Measurements from ENCODE around the gene FAM217B. TPM values are rescaled to one million over a fixed set of nuclear protein-coding genes. Genes with fewer than 3 reads are reported as not detected.
A peak's percentile ranks its signal among the peaks of the same experiment; 100 is the strongest.

FAM217B gene
- total and polyA plus RNA-seq, 10 donors, result 4.6 to 22.4 (median 17.9) TPM

DNA sequence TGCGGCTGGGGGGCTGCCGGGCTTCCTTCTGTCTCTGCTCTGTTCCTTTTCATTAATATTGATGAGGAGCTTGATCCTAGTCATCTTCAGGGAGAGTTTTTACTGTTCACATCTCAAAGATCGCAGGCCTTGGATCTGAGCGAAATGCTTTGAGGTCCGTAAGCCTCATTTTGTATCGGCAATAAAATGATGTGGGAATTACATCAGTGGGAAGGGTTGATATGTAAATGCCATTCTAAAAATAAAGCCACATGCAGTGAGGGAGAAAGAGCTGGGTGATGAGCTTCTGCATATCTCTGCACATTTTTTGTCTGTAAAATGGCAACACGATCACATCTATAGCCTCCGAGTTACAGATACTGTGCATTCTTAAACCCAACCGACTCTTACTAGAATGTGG lies 42.9 kb downstream of the FAM217B start:
- intact Hi-C loops (cut with DNase I; ENCODE audit: low total_unique reads), result no loop called here
- 95 to 96% (median 95%) methylated on average over 9 of the region's 9 CpGs for WGBS, 5 donors

DNA sequence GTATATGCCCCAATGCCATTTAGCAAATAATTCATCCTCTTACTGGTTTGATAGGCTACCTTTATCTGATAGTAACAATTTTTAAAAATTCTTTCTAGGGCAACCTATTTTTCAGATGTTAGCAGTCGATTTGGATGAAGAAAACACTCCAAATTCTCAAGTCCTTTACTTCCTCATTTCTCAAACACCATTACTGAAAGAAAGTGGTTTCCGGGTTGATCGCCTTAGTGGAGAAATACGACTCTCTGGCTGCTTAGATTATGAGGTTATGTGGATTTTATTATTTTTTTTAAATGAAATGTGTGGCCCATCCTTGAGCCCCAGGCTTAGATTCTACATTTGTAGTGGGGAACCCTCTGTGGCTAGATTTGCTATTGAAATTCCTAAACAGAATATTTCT lies 44.4 kb downstream of the FAM217B start:
- Histone ChIP-seq H3K4me3 (peak overlapping the region in 1 of 8 donors; percentile 26), H3K27ac (peak overlapping the region in 6 of 8 donors; percentile 14 to 84 (median 74)), H3K9me3 (no peaks in the 10 kb centered on the region), H3K36me3 (no peaks in the 10 kb centered on the region), H3K4me1 (peaks cover 0 to 24% (median 6%) of the 10 kb centered on the region in 6 donors), H3K27me3 (replicated peaks in 1 of 7) (no peaks in the 10 kb centered on the region)
- no peak for DNase-seq
- no peak for TF ChIP-seq POLR2A (IDR thresholded peaks at IDR 0.05)
- TF ChIP-seq POLR2AphosphoS5 (IDR thresholded peaks at IDR 0.05), result no peak
- TF ChIP-seq, protein P1, sequence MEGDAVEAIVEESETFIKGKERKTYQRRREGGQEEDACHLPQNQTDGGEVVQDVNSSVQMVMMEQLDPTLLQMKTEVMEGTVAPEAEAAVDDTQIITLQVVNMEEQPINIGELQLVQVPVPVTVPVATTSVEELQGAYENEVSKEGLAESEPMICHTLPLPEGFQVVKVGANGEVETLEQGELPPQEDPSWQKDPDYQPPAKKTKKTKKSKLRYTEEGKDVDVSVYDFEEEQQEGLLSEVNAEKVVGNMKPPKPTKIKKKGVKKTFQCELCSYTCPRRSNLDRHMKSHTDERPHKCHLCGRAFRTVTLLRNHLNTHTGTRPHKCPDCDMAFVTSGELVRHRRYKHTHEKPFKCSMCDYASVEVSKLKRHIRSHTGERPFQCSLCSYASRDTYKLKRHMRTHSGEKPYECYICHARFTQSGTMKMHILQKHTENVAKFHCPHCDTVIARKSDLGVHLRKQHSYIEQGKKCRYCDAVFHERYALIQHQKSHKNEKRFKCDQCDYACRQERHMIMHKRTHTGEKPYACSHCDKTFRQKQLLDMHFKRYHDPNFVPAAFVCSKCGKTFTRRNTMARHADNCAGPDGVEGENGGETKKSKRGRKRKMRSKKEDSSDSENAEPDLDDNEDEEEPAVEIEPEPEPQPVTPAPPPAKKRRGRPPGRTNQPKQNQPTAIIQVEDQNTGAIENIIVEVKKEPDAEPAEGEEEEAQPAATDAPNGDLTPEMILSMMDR (IDR thresholded peaks at IDR 0.05 in 8 of 11, conservative IDR thresholded peaks at IDR 0.05 in 3 of 11), result no peak
- WGBS, 5 donors, result 22 to 50% (median 39%) methylated on average over 4 of the region's 4 CpGs
- intact Hi-C loops (cut with DNase I; ENCODE audit: low total_unique reads), result no loop called here

More for the DNA sequence above, 42.9 kb downstream of the FAM217B start:
- H3K4me3 ChIP-seq, result no peak overlapping the region
- no peaks in the 10 kb centered on the region for H3K36me3 ChIP-seq
- no peak for DNase-seq
- peaks cover 0 to 20% (median 6%) of the 10 kb centered on the region in 6 donors for H3K4me1 ChIP-seq
- no peaks in the 10 kb centered on the region for H3K27me3 ChIP-seq (replicated peaks in 1 of 7)
- H3K27ac ChIP-seq, result no peak overlapping the region
- TF ChIP-seq POLR2A (IDR thresholded peaks at IDR 0.05) (no peak), POLR2AphosphoS5 (IDR thresholded peaks at IDR 0.05) (no peak)
- TF ChIP-seq, protein P1 (IDR thresholded peaks at IDR 0.05 in 8 of 11, conservative IDR thresholded peaks at IDR 0.05 in 3 of 11), result no peak
- H3K9me3 ChIP-seq, result no peaks in the 10 kb centered on the region

DNA sequence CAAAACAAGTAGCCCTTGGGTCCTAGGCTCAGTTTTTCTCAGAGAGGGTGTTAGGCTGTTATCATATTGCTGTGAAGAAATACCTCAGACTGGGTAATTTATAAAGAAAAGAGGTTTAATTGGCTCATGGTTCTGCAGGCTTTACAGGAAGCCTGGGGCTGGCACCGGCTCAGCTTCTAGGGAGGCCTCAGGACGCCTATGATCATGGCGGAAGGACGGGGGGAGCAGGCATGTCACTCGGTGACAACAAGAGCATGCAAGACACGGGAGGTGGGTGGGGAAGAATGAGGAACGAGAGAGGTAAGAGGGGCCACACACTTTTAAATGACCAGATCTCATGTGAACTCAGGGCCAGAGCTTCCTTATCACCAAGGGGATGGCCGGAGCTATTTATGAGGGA lies 45.0 kb downstream of the FAM217B start:
- WGBS, 5 donors, result 48 to 74% (median 61%) methylated on average over 8 of the region's 8 CpGs
- H3K36me3 ChIP-seq, result no peaks in the 10 kb centered on the region
- H3K4me3 ChIP-seq, result peak overlapping the region in 1 of 8 donors; percentile 26
- intact Hi-C loops (cut with DNase I; ENCODE audit: low total_unique reads), result no loop called here
- DNase-seq, result no peak
- H3K4me1 ChIP-seq, result peaks cover 0 to 24% (median 6%) of the 10 kb centered on the region in 6 donors
- H3K9me3 ChIP-seq, result no peaks in the 10 kb centered on the region
- H3K27ac ChIP-seq, result peak overlapping the region in 6 of 8 donors; percentile 14 to 84 (median 74)
- TF ChIP-seq POLR2A (IDR thresholded peaks at IDR 0.05) (no peak), POLR2AphosphoS5 (IDR thresholded peaks at IDR 0.05) (no peak)
- TF ChIP-seq, protein P1 (IDR thresholded peaks at IDR 0.05 in 8 of 11, conservative IDR thresholded peaks at IDR 0.05 in 3 of 11), result no peak
- H3K27me3 ChIP-seq (replicated peaks in 1 of 7), result no peaks in the 10 kb centered on the region

DNA sequence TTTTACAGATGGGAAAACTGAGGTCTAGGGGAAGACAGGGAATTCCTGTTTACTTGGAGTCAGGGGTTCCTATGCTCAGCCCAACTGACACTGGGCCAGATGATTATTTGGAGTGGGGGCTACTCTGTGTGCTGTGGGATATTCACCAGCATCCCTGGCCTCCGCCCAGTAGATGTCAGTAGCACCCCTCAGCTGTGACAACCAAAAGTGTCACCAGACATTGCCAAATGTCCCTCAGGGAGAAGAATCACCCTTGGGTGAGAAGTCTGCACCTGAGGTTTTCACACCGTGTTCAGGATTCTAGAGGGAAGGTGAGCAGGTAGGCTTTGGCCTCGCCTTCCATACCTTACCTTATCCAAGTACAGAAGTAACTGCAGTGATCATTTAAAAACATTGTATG lies 45.7 kb downstream of the FAM217B start:
- DNase-seq, result no peak
- Histone ChIP-seq H3K36me3 (no peaks in the 10 kb centered on the region), H3K9me3 (no peaks in the 10 kb centered on the region), H3K27ac (peak overlapping the region in 3 of 8 donors; percentile 73 to 84 (median 77)), H3K4me3 (no peak overlapping the region), H3K4me1 (peaks cover 0 to 24% (median 6%) of the 10 kb centered on the region in 6 donors), H3K27me3 (replicated peaks in 1 of 7) (no peaks in the 10 kb centered on the region)
- intact Hi-C loops (cut with DNase I; ENCODE audit: low total_unique reads), result no loop called here
- WGBS, 5 donors, result 79 to 93% (median 90%) methylated on average over 3 of the region's 3 CpGs
- TF ChIP-seq POLR2AphosphoS5 (IDR thresholded peaks at IDR 0.05) (no peak), POLR2A (IDR thresholded peaks at IDR 0.05) (no peak)
- TF ChIP-seq, protein P1 (IDR thresholded peaks at IDR 0.05 in 8 of 11, conservative IDR thresholded peaks at IDR 0.05 in 3 of 11), result peak in 2 of 11 experiments; percentile 16 to 23
